AG09309 (cell line): ENCODE results near the gene SYNE1.
"Not testable (repeated sequence)": the region's sequence is repeated elsewhere in the genome, so short reads cannot be mapped to it uniquely, and the experiment has no call there.

Experiments used
- DNase-seq: peaks from one replicate; pipeline ENCODE4 v3.0.0-alpha.2; 2010; ENCODE audit warnings: low read depth
- H3K4me3 ChIP-seq: 2 replicates; pipeline ENCODE4 v1.5.1; 2011; ENCODE audit warnings: mild to moderate bottlenecking, low read depth, low read length, moderate library complexity; ENCODE audit not compliant: control insufficient read depth
- CTCF ChIP-seq: IDR thresholded peaks from 2 replicates; pipeline ENCODE4 v1.5.1; 2011; ENCODE audit warnings: mild to moderate bottlenecking, low read depth, low read length, inconsistent platforms; ENCODE audit not compliant: insufficient read depth, control insufficient read depth; ENCODE audit errors: missing control alignments

Gene SYNE1

GRCh38 chr6:152150196-152150595 is 487.0 kb downstream of the SYNE1 start:
- no peak for TF ChIP-seq CTCF
- no peak overlapping the region for H3K4me3 ChIP-seq
- no peak for DNase-seq

- no peak overlapping the region for H3K4me3 ChIP-seq
- TF ChIP-seq CTCF, result no peak
- DNase-seq, result no peak
Measured at GRCh38 chr6:152148412-152148811, 488.8 kb downstream of the SYNE1 start.

GRCh38 chr6:152147269-152147668 is 489.9 kb downstream of the SYNE1 start:
- TF ChIP-seq CTCF, result no peak
- no peak overlapping the region for H3K4me3 ChIP-seq
- no peak for DNase-seq

DNA sequence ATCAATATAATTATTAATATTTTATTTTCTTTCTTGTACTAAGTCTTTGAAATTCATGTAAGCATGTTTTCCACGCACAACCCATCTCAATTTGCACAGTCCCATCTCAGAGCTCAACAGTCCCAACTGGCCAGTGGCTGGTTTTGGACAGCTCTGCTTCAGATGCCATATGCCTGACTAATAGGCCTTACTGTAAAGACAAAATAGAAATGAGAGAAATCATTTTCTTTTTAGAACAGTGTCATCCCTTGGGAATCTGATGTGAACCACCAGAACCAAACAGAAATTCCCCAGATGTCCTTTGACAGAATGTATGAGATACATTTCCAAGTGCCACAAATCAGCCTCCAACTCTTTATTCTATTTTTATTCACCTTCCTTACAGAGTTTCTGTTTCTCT is 490.8 kb downstream of the SYNE1 start:
- no peak for TF ChIP-seq CTCF
- no peak overlapping the region for H3K4me3 ChIP-seq
- peak; percentile 38 for DNase-seq

GRCh38 chr6:152143359-152143758 is 493.8 kb downstream of the SYNE1 start:
- TF ChIP-seq CTCF, result no peak

DNA sequence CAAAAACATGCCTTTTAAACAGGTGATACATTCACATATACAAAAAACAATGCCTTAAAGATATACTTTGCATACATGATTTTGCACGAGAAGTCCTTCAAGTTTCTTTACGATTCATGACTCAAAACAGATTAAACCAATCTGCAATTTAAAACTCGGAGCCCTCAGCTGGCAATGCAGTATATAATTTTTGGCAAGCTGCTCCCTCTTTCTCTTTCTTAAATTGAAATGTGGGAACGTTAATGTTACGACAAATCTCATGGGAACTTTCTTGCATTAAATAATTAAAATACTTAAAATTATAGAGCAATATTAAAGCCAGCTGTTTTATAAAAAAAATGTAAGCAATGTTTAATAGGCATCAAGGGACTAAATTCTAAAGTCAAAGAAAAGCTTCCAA is 495.1 kb downstream of the SYNE1 start:
- DNase-seq, result no peak
- no peak for TF ChIP-seq CTCF
- H3K4me3 ChIP-seq, result no peak overlapping the region

More at GRCh38 chr6:152143359-152143758, 493.8 kb downstream of the SYNE1 start:
- DNase-seq, result no peak
- H3K4me3 ChIP-seq, result no peak overlapping the region

DNA sequence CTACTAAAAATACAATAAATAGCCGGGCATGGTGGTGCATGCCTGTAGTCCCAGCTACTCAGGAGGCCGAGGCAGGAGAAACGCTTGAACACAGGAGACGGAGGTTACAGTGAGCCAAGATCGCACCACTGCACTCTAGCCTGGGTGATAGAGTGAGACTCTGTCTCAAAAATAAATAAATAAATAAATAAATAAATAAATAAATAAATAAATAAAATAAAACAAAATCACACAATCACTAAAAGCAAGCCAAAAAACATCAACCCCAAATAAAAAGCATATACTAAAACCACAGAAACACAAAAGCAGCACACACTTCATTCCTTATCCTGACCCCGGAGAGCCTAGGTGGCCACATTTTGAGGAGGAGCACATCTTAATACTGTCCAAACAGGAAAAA is 498.8 kb downstream of the SYNE1 start:
- not testable (repeated sequence) for H3K4me3 ChIP-seq, DNase-seq
